ENCODE results near the gene SELENOV. TPM values are rescaled to one million over a fixed set of nuclear protein-coding genes. Genes with fewer than 3 reads are reported as not detected.
A peak's percentile ranks its signal among the peaks of the same experiment; 100 is the strongest.

SELENOV gene
- total RNA-seq, 4 donors from 2014 or later = not detected

DNA sequence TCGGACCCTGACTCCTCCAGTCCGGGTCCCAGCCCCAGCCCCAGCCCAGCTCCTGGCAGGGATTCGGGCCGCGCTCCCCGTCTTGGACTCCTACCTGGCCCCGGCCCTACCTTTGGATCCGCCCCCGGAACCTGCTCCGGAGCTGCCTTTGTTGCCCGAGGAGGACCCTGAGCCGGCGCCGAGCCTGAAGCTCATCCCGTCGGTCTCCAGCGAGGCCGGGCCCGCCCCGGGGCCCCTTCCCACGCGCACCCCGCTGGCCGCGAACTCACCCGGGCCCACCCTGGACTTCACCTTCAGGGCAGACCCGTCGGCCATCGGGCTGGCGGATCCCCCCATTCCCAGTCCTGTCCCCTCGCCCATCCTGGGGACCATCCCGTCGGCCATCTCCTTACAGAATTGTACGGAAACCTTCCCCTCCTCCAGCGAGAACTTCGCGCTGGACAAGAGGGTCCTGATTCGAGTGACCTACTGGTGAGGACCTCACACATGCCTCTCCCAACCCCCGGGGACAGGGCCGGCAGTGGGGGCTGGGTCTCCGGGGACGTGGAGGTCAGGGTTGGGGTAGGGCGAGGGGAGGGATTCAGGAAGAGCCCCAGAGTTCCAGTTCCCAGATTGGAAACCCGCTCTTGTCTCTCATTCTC is 732 bp downstream of the SELENOV start:
- no peak for TF ChIP-seq POLR2AphosphoS5 (IDR thresholded peaks at IDR 0.05)
- no peak for TF ChIP-seq POLR2A (IDR thresholded peaks at IDR 0.05)
- no peak for TF ChIP-seq EP300 (IDR thresholded peaks at IDR 0.05)
- TF ChIP-seq, protein P1, sequence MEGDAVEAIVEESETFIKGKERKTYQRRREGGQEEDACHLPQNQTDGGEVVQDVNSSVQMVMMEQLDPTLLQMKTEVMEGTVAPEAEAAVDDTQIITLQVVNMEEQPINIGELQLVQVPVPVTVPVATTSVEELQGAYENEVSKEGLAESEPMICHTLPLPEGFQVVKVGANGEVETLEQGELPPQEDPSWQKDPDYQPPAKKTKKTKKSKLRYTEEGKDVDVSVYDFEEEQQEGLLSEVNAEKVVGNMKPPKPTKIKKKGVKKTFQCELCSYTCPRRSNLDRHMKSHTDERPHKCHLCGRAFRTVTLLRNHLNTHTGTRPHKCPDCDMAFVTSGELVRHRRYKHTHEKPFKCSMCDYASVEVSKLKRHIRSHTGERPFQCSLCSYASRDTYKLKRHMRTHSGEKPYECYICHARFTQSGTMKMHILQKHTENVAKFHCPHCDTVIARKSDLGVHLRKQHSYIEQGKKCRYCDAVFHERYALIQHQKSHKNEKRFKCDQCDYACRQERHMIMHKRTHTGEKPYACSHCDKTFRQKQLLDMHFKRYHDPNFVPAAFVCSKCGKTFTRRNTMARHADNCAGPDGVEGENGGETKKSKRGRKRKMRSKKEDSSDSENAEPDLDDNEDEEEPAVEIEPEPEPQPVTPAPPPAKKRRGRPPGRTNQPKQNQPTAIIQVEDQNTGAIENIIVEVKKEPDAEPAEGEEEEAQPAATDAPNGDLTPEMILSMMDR (IDR thresholded peaks at IDR 0.05) = no peak
- Histone ChIP-seq H3K36me3 (no peaks in the 10 kb centered on the region), H3K27ac (no peak overlapping the region), H3K27me3 (peaks cover 72% of the 10 kb centered on the region), H3K4me3 (peak overlapping the region; percentile 37), H3K4me1 (peaks cover 13% of the 10 kb centered on the region), H3K9me3 (no peaks in the 10 kb centered on the region)
- DNase-seq (ENCODE audit: low spot score in 2 of 2) = no peak
- WGBS = 1% methylated on average over 23 of the region's 44 CpGs

DNA sequence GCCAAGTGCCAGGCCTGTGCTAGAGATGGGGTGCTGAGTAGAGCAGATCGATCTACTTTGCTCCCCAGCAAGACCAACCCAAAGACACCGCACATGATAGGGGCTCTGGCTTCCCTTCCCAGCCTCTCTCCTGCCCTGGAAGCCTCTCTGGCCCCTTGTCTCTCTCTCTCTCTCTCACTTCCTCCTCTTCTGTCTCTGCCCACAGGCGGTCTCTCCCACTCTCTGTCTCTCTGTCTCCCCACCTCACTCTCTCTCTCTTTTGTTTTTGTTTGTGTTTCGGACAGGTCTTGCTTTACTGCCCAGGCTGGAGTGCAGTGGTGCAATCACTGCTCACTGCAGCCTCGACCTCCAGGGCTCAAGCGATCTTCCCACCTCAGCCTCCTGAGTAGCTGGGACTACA is 1.3 kb downstream of the SELENOV start:
- no peaks in the 10 kb centered on the region for H3K36me3 ChIP-seq
- peaks cover 66% of the 10 kb centered on the region for H3K27me3 ChIP-seq
- peaks cover 13% of the 10 kb centered on the region for H3K4me1 ChIP-seq
- TF ChIP-seq POLR2A (IDR thresholded peaks at IDR 0.05) (no peak), EP300 (IDR thresholded peaks at IDR 0.05) (no peak)
- no peak overlapping the region for H3K4me3 ChIP-seq
- H3K9me3 ChIP-seq = no peaks in the 10 kb centered on the region
- no peak for DNase-seq (ENCODE audit: low spot score in 2 of 2)
- no peak overlapping the region for H3K27ac ChIP-seq
- 45% methylated on average over 6 of the region's 6 CpGs for WGBS

DNA sequence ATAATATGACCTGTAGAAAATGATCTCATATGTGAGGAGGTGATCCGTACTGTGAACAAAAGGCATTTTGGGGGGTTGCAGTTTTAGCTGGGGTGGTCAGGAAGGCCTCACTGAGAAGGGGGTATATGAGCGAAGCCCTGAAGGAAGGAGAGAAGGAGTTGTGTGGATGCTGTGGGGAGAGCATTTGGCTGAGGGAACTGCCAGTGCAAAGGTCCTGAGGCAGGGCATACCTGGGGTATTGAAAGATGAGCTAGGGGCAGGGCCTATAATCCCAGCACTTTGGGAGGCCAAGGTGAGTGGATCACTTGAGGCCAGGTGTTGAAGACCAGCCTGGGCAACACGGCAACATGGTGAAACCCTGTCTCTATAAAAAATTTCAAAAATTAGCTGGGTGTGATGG is 2.5 kb downstream of the SELENOV start:
- Histone ChIP-seq H3K36me3 (no peaks in the 10 kb centered on the region), H3K9me3 (no peaks in the 10 kb centered on the region), H3K4me3 (no peak overlapping the region), H3K27me3 (peaks cover 57% of the 10 kb centered on the region), H3K4me1 (peaks cover 13% of the 10 kb centered on the region), H3K27ac (no peak overlapping the region)
- WGBS = 77% methylated on average over 3 of the region's 3 CpGs
- TF ChIP-seq, protein P1 (IDR thresholded peaks at IDR 0.05) = no peak
- TF ChIP-seq POLR2AphosphoS5 (IDR thresholded peaks at IDR 0.05) = no peak
- TF ChIP-seq POLR2A (IDR thresholded peaks at IDR 0.05) = no peak
- TF ChIP-seq EP300 (IDR thresholded peaks at IDR 0.05) = no peak
- DNase-seq (ENCODE audit: low spot score in 2 of 2) = no peak

DNA sequence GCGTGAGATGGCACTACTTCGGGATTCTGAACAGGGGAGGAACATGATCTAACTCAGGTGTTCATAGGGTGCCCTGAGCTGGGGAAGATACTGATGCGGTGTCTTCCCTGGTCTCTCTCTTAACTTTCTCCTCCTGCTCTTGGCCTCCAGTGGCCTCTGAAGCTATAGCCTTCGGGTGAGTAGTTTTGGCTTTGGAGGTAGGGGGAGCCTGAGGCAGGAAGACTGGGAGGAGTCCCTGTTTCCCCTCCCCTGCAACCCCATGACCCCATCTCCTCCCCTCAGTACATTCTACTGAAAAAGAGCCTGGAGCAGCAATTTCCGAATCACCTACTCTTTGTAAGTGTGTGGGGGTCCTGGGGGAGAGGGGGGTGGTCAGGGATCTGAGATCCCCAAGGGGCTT is 3.5 kb downstream of the SELENOV start:
- H3K27me3 ChIP-seq = peaks cover 47% of the 10 kb centered on the region
- peaks cover 13% of the 10 kb centered on the region for H3K4me1 ChIP-seq
- H3K27ac ChIP-seq = no peak overlapping the region
- H3K36me3 ChIP-seq = no peaks in the 10 kb centered on the region
- WGBS = 32% methylated on average over 5 of the region's 5 CpGs
- no peak for DNase-seq (ENCODE audit: low spot score in 2 of 2)
- no peak overlapping the region for H3K4me3 ChIP-seq
- no peak for TF ChIP-seq EP300 (IDR thresholded peaks at IDR 0.05)
- TF ChIP-seq POLR2A (IDR thresholded peaks at IDR 0.05) = no peak
- no peaks in the 10 kb centered on the region for H3K9me3 ChIP-seq

DNA sequence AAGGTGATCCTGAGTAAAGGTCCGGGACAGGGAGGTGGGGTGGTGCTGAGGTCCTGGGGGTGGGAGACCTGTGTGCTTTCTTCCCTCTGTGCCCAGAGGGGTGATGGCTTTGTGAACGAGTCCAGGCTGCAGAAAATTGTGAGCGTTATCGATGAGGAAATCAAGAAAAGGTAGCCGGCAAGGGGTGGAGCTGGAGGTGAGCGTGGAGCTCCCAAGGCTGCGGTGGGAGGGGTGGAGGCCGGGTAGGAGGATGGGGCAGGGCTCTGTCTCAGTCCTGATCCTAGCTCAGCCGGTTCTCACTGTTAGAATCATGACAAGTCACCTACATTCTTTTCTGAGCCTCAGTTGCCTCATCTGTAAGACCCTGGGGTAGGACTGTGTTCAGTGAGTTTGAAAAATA is 4.0 kb downstream of the SELENOV start:
- no peak overlapping the region for H3K4me3 ChIP-seq
- no peaks in the 10 kb centered on the region for H3K36me3 ChIP-seq
- 38% methylated on average over 9 of the region's 9 CpGs for WGBS
- TF ChIP-seq POLR2AphosphoS5 (IDR thresholded peaks at IDR 0.05) (no peak), POLR2A (IDR thresholded peaks at IDR 0.05) (no peak), EP300 (IDR thresholded peaks at IDR 0.05) (no peak)
- TF ChIP-seq, protein P1 (IDR thresholded peaks at IDR 0.05) = no peak
- no peak overlapping the region for H3K27ac ChIP-seq
- H3K9me3 ChIP-seq = no peaks in the 10 kb centered on the region
- peaks cover 13% of the 10 kb centered on the region for H3K4me1 ChIP-seq
- H3K27me3 ChIP-seq = peaks cover 44% of the 10 kb centered on the region
- no peak for DNase-seq (ENCODE audit: low spot score in 2 of 2)

DNA sequence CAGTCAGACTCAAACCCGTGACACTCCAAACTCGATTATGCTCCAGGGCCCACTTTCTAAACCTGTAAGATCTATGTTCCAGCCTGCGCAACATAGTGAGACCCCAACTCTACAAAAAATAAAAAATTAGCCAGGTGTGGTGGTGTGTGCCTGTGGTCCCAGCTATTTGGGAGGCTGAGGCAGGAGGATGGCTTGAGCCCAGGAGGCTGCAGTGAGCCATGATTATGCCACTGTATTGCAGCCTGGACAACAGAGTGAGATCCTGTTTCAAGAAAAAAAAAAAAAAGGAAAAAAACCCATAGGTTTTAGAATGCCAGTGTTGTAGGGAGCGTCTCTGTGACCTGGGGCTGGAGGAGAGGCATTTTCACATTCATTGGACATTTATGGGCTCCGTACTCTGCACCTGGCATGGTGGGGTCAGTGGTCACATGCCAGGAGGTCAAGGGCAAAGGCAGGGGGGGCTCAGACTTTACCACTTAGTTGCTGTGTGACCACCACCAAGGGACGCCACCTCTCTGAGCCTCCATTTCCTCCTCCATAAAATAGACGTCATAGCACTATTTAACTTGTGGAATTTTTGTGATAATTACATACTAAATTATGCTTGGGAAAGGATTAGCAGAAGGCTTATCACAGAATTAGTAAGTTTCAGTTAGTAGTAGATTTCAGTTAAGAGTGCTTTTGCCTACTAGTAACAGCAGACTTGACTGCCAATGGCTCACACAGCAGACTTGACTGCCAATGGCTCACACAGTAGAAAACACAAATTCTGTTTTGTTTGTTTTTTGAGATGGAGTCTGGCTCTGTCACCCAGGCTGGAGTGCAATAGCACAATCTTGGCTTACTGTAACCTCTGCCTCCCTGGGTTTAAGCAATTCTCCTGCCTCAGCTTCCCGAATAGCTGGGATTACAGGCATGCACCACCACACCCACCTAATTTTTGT is 5.9 kb downstream of the SELENOV start:
- H3K27me3 ChIP-seq = peaks cover 25% of the 10 kb centered on the region
- DNase-seq (ENCODE audit: low spot score in 2 of 2) = no peak

More for the DNA sequence above, 5.9 kb downstream of the SELENOV start:
- TF ChIP-seq POLR2A (IDR thresholded peaks at IDR 0.05) (no peak), POLR2AphosphoS5 (IDR thresholded peaks at IDR 0.05) (no peak), EP300 (IDR thresholded peaks at IDR 0.05) (no peak)
- TF ChIP-seq, protein P1 (IDR thresholded peaks at IDR 0.05) = no peak
- no peak overlapping the region for H3K4me3 ChIP-seq
- WGBS = 81% methylated on average over 8 of the region's 8 CpGs
- H3K4me1 ChIP-seq = peaks cover 2% of the 10 kb centered on the region
- no peaks in the 10 kb centered on the region for H3K36me3 ChIP-seq
- H3K27ac ChIP-seq = no peak overlapping the region
- no peaks in the 10 kb centered on the region for H3K9me3 ChIP-seq
